Transverse colon (tissue), 4 donors: Measurements from ENCODE around the gene DMXL2.

ENCODE experiments used
- POLR2A ChIP-seq: fragments of 450-650 bp; IDR thresholded peaks from one replicate; pipeline ENCODE4 v1.6.1; 2016; ENCODE audit warnings: antibody characterized with exemption, mild to moderate bottlenecking, moderate library complexity
- POLR2AphosphoS5 ChIP-seq, 3 donors: sonication (generic); formaldehyde crosslinking; IDR thresholded peaks; one replicate each; pipeline ENCODE4 v1.6.1; 2016; ENCODE audit warnings: antibody characterized with exemption in 3 of 3
- TF ChIP-seq, protein P1 (sequence below), 5 experiments: fragments of 200-600 bp in 3 of 5; fragments of 450-650 bp in 2 of 5; sonication (generic) in 3 of 5; IDR thresholded peaks; 1 replicate in 2 of 5; 2 replicates in 3 of 5; pipeline ENCODE4 v1.5.1; 2016 to 2017; ENCODE audit warnings: antibody characterized with exemption in 5 of 5, inconsistent platforms in 3 of 5, mild to moderate bottlenecking in 2 of 5, moderate library complexity in 1 of 5

DNA sequence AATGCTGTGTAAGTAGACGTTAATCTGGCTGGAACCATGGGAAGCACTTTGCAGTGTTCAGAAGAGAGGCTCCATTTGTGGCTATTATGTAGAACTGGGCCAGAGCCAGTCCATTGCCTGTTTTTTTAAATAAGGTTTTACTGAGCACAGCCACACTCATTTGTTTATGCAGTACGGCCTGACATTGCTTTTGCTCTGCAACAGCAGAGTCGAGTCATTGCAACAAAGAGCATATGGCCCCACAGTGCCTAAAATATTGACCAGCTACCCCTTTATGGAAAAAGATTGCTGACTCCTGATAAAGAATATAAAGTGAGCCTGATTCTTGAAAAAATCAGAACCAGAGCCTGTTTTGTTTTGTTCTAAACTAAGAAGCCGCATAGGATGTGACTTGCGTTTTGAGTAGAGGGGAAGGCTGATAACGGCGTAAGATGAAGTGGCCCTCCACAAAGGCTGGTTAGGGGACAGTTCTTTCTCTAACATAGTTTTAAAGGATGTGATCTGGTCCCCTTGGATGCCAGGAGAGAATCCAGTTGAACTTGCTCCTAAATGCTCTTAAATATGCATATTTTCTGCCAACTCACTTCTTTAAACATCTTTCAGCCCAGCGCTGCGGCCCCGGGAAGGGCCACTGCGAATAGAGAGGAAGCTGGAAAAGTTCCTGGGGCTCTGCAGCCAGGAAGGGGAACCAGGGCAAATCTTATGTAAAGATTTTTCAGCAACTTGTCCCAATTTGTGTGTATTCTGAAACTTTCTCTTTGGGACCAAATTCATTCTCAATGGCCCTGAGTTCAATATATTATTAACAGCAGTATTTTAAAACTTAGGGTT, 216.7 kb downstream of the DMXL2 start:
- no peak for TF ChIP-seq POLR2A
- TF ChIP-seq, protein P1, sequence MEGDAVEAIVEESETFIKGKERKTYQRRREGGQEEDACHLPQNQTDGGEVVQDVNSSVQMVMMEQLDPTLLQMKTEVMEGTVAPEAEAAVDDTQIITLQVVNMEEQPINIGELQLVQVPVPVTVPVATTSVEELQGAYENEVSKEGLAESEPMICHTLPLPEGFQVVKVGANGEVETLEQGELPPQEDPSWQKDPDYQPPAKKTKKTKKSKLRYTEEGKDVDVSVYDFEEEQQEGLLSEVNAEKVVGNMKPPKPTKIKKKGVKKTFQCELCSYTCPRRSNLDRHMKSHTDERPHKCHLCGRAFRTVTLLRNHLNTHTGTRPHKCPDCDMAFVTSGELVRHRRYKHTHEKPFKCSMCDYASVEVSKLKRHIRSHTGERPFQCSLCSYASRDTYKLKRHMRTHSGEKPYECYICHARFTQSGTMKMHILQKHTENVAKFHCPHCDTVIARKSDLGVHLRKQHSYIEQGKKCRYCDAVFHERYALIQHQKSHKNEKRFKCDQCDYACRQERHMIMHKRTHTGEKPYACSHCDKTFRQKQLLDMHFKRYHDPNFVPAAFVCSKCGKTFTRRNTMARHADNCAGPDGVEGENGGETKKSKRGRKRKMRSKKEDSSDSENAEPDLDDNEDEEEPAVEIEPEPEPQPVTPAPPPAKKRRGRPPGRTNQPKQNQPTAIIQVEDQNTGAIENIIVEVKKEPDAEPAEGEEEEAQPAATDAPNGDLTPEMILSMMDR (IDR thresholded peaks at IDR 0.05), result no peak
- no peak for TF ChIP-seq POLR2AphosphoS5 (IDR thresholded peaks at IDR 0.05)
